ENCODE measurements around the gene TMTC1.

Gene TMTC1

GRCh38 chr12:29533815-29534489, 249.8 kb downstream of the TMTC1 start:
- Mint-ChIP-seq H3K9me3 (no peaks in the 10 kb centered on the region), H3K4me3 (no peak overlapping the region), H3K36me3 (no peaks in the 10 kb centered on the region), H3K27me3 (peaks cover 27% of the 10 kb centered on the region), H3K4me1 (no peaks in the 10 kb centered on the region), H3K27ac (no peak overlapping the region)
- ATAC-seq, result no peak

- no peak for ATAC-seq
- Mint-ChIP-seq H3K27me3 (peaks cover 27% of the 10 kb centered on the region), H3K36me3 (no peaks in the 10 kb centered on the region), H3K4me3 (no peak overlapping the region), H3K27ac (no peak overlapping the region), H3K9me3 (no peaks in the 10 kb centered on the region), H3K4me1 (no peaks in the 10 kb centered on the region)
Observed at GRCh38 chr12:29531471-29531870, 252.3 kb downstream of the TMTC1 start.

GRCh38 chr12:29530436-29530835, 253.3 kb downstream of the TMTC1 start:
- H3K27me3 Mint-ChIP-seq, result peaks cover 27% of the 10 kb centered on the region
- no peak overlapping the region for H3K4me3 Mint-ChIP-seq
- H3K4me1 Mint-ChIP-seq, result no peaks in the 10 kb centered on the region
- no peak overlapping the region for H3K27ac Mint-ChIP-seq
- H3K9me3 Mint-ChIP-seq, result no peaks in the 10 kb centered on the region
- no peaks in the 10 kb centered on the region for H3K36me3 Mint-ChIP-seq
- ATAC-seq, result no peak

- H3K27ac Mint-ChIP-seq, result no peak overlapping the region
- H3K9me3 Mint-ChIP-seq, result no peaks in the 10 kb centered on the region
- no peak for ATAC-seq
- H3K27me3 Mint-ChIP-seq, result peaks cover 23% of the 10 kb centered on the region
- H3K4me1 Mint-ChIP-seq, result no peaks in the 10 kb centered on the region
- no peaks in the 10 kb centered on the region for H3K36me3 Mint-ChIP-seq
- H3K4me3 Mint-ChIP-seq, result no peak overlapping the region
Observed at GRCh38 chr12:29528161-29528560, 255.6 kb downstream of the TMTC1 start.

- H3K27me3 Mint-ChIP-seq, result no peaks in the 10 kb centered on the region
- no peaks in the 10 kb centered on the region for H3K9me3 Mint-ChIP-seq
- H3K27ac Mint-ChIP-seq, result no peak overlapping the region
- no peaks in the 10 kb centered on the region for H3K4me1 Mint-ChIP-seq
- no peak overlapping the region for H3K4me3 Mint-ChIP-seq
- no peaks in the 10 kb centered on the region for H3K36me3 Mint-ChIP-seq
- no peak for ATAC-seq
Observed at GRCh38 chr12:29521951-29522350, 261.8 kb downstream of the TMTC1 start.

GRCh38 chr12:29519585-29520182, 264.1 kb downstream of the TMTC1 start:
- Mint-ChIP-seq H3K4me3 (no peak overlapping the region), H3K9me3 (no peaks in the 10 kb centered on the region), H3K27me3 (peaks cover 11% of the 10 kb centered on the region), H3K27ac (no peak overlapping the region), H3K36me3 (no peaks in the 10 kb centered on the region), H3K4me1 (no peaks in the 10 kb centered on the region)
- ATAC-seq, result no peak

GRCh38 chr12:29518407-29518806, 265.3 kb downstream of the TMTC1 start:
- Mint-ChIP-seq H3K9me3 (no peaks in the 10 kb centered on the region), H3K36me3 (no peaks in the 10 kb centered on the region), H3K27me3 (peaks cover 20% of the 10 kb centered on the region), H3K4me3 (no peak overlapping the region), H3K4me1 (no peaks in the 10 kb centered on the region), H3K27ac (no peak overlapping the region)
- ATAC-seq, result no peak

GRCh38 chr12:29517264-29517663, 266.5 kb downstream of the TMTC1 start:
- ATAC-seq, result no peak
- Mint-ChIP-seq H3K27me3 (peaks cover 21% of the 10 kb centered on the region), H3K9me3 (no peaks in the 10 kb centered on the region), H3K27ac (no peak overlapping the region), H3K4me1 (no peaks in the 10 kb centered on the region), H3K36me3 (no peaks in the 10 kb centered on the region), H3K4me3 (no peak overlapping the region)

GRCh38 chr12:29516431-29516875, 267.3 kb downstream of the TMTC1 start:
- no peak for ATAC-seq
- H3K36me3 Mint-ChIP-seq, result no peaks in the 10 kb centered on the region

GRCh38 chr12:29510591-29511185, 273.1 kb downstream of the TMTC1 start:
- no peaks in the 10 kb centered on the region for H3K4me1 Mint-ChIP-seq
- H3K36me3 Mint-ChIP-seq, result no peaks in the 10 kb centered on the region
- ATAC-seq, result no peak
- peaks cover 31% of the 10 kb centered on the region for H3K27me3 Mint-ChIP-seq
- no peak overlapping the region for H3K4me3 Mint-ChIP-seq
- no peaks in the 10 kb centered on the region for H3K9me3 Mint-ChIP-seq
- no peak overlapping the region for H3K27ac Mint-ChIP-seq

More at GRCh38 chr12:29516431-29516875, 267.3 kb downstream of the TMTC1 start:
- no peak overlapping the region for H3K4me3 Mint-ChIP-seq
- peaks cover 21% of the 10 kb centered on the region for H3K27me3 Mint-ChIP-seq
- no peaks in the 10 kb centered on the region for H3K9me3 Mint-ChIP-seq
- no peak overlapping the region for H3K27ac Mint-ChIP-seq
- no peaks in the 10 kb centered on the region for H3K4me1 Mint-ChIP-seq

- Mint-ChIP-seq H3K4me1 (no peaks in the 10 kb centered on the region), H3K36me3 (no peaks in the 10 kb centered on the region), H3K27me3 (peaks cover 20% of the 10 kb centered on the region), H3K4me3 (no peak overlapping the region), H3K27ac (no peak overlapping the region), H3K9me3 (no peaks in the 10 kb centered on the region)
- ATAC-seq, result no peak
Observed at GRCh38 chr12:29509503-29509902, 274.2 kb downstream of the TMTC1 start.

- peaks cover 18% of the 10 kb centered on the region for H3K27me3 Mint-ChIP-seq
- H3K9me3 Mint-ChIP-seq, result no peaks in the 10 kb centered on the region
- no peaks in the 10 kb centered on the region for H3K36me3 Mint-ChIP-seq
- H3K27ac Mint-ChIP-seq, result no peak overlapping the region
- no peaks in the 10 kb centered on the region for H3K4me1 Mint-ChIP-seq
- no peak overlapping the region for H3K4me3 Mint-ChIP-seq
- no peak for ATAC-seq
Observed at GRCh38 chr12:29508949-29509348, 274.8 kb downstream of the TMTC1 start.

GRCh38 chr12:29505122-29505521, 278.6 kb downstream of the TMTC1 start:
- no peak overlapping the region for H3K27ac Mint-ChIP-seq
- H3K4me3 Mint-ChIP-seq, result no peak overlapping the region
- no peaks in the 10 kb centered on the region for H3K36me3 Mint-ChIP-seq
- ATAC-seq, result no peak
- H3K9me3 Mint-ChIP-seq, result peaks cover 4% of the 10 kb centered on the region
- peaks cover 11% of the 10 kb centered on the region for H3K27me3 Mint-ChIP-seq
- peaks cover 7% of the 10 kb centered on the region for H3K4me1 Mint-ChIP-seq

- H3K9me3 Mint-ChIP-seq, result peaks cover 4% of the 10 kb centered on the region
- H3K27me3 Mint-ChIP-seq, result peaks cover 11% of the 10 kb centered on the region
- peaks cover 10% of the 10 kb centered on the region for H3K4me1 Mint-ChIP-seq
- H3K36me3 Mint-ChIP-seq, result no peaks in the 10 kb centered on the region
- H3K27ac Mint-ChIP-seq, result no peak overlapping the region
- no peak overlapping the region for H3K4me3 Mint-ChIP-seq
- no peak for ATAC-seq
Observed at GRCh38 chr12:29503283-29503682, 280.5 kb downstream of the TMTC1 start.

GRCh38 chr12:29499235-29499634, 284.5 kb downstream of the TMTC1 start:
- Mint-ChIP-seq H3K4me3 (no peak overlapping the region), H3K36me3 (no peaks in the 10 kb centered on the region), H3K9me3 (peaks cover 4% of the 10 kb centered on the region), H3K27me3 (peaks cover 9% of the 10 kb centered on the region), H3K4me1 (peaks cover 10% of the 10 kb centered on the region), H3K27ac (no peak overlapping the region)
- no peak for ATAC-seq

- H3K27me3 Mint-ChIP-seq, result peaks cover 9% of the 10 kb centered on the region
- H3K27ac Mint-ChIP-seq, result no peak within 1 kb of the TSS
- no peak within 1 kb of the TSS for H3K4me3 Mint-ChIP-seq
- H3K9me3 Mint-ChIP-seq, result peaks cover 4% of the 10 kb centered on the region
- H3K36me3 Mint-ChIP-seq, result no peaks in the 10 kb centered on the region
- peaks cover 10% of the 10 kb centered on the region for H3K4me1 Mint-ChIP-seq
- ATAC-seq, result no peak
Observed at GRCh38 chr12:29497588-29497987, 286.2 kb downstream of the TMTC1 start, which contains the start of gene OVCH1. Gene OVCH1 (minus strand): TSS chr12:29497686. CDS start chr12:29497686, 0 bp downstream.

Measured in stimulated activated memory B cell treated with anti-CD40 and anti-IgM and Interleukin-4, amounts not matched to agents 10 μg/mL and 1 μg/mL and 100 μg/mL, for 72 hours (primary cell).